Muscle of leg (tissue), 11 donors: ENCODE measurements around the gene LRMDA. TPM values are rescaled to one million over a fixed set of nuclear protein-coding genes. Genes with fewer than 3 reads are reported as not detected.

Source experiments
- DNase-seq: peaks from one replicate; pipeline ENCODE4 v3.0.0; 2013
- H3K27ac ChIP-seq: one replicate; pipeline ENCODE4 v1.5.1; 2013; ENCODE audit warnings: mild to moderate bottlenecking, low read length, control low read depth
- H3K27me3 ChIP-seq: one replicate; pipeline ENCODE4 v1.6.1; 2013; ENCODE audit warnings: low read length; ENCODE audit not compliant: control insufficient read depth, insufficient read depth
- H3K36me3 ChIP-seq: one replicate; pipeline ENCODE4 v1.6.1; 2013; ENCODE audit warnings: low read length; ENCODE audit not compliant: control insufficient read depth, insufficient read depth
- H3K4me1 ChIP-seq: one replicate; pipeline ENCODE4 v1.6.1; 2013; ENCODE audit warnings: low read length; ENCODE audit not compliant: control insufficient read depth, insufficient read depth
- H3K4me3 ChIP-seq: one replicate; pipeline ENCODE4 v1.5.1; 2013; ENCODE audit warnings: low read length, control low read depth
- H3K9me3 ChIP-seq: replicated peaks from 2 replicates; pipeline ENCODE4 v1.6.1; 2013; ENCODE audit warnings: low read depth, low read length; ENCODE audit not compliant: control insufficient read depth
- WGBS: methylation state at CpG from one replicate; pipeline ENCODE4 v1.1.5; 2013; ENCODE audit warnings: missing lambda C conversion rate; ENCODE audit not compliant: insufficient coverage; 5-methylcytosine and 5-hydroxymethylcytosine counted together
- polyA plus RNA-seq, 8 donors: library from polyadenylated mRNA; unstranded; fragments of 120-200 nt; gene quantifications; one replicate each; pipeline versions ENCODE4 v1.2.1 to v1.2.3, GENCODE V29; 2013; ENCODE audit warnings: inconsistent platforms in 1 of 8, low replicate concordance in 1 of 8; ENCODE audit not compliant: insufficient read length in 8 of 8, insufficient read depth in 1 of 8
- total RNA-seq: library from RNA; stranded (reverse); fragments of 120-200 nt; gene quantifications from one replicate; pipeline ENCODE4 v1.2.4, GENCODE V29; 2013

The LRMDA gene
- total and polyA plus RNA-seq, 9 donors = 4.8 to 7.9 (median 5.7) TPM

- no peak for DNase-seq
- no peak overlapping the region for H3K27ac ChIP-seq
- WGBS = 44% methylated on average over 3 of the region's 8 CpGs
- no peaks in the 10 kb centered on the region for H3K36me3 ChIP-seq
- peaks cover 20% of the 10 kb centered on the region for H3K27me3 ChIP-seq
- no peak overlapping the region for H3K4me3 ChIP-seq
- H3K4me1 ChIP-seq = peaks cover 19% of the 10 kb centered on the region
- no peaks in the 10 kb centered on the region for H3K9me3 ChIP-seq
Observed at GRCh38 chr10:75433216-75433615, 1.8 kb downstream of the LRMDA start.

- WGBS = 100% methylated on average over 1 of the region's 8 CpGs
- Histone ChIP-seq H3K27ac (no peak overlapping the region), H3K4me1 (peaks cover 19% of the 10 kb centered on the region)
Observed at GRCh38 chr10:75434291-75434690, 2.9 kb downstream of the LRMDA start.

GRCh38 chr10:75435291-75435690, 3.9 kb downstream of the LRMDA start:
- H3K36me3 ChIP-seq = no peaks in the 10 kb centered on the region
- no CpG with 5 or more reads among the region's 2 CpGs for WGBS

More at GRCh38 chr10:75434291-75434690, 2.9 kb downstream of the LRMDA start:
- no peak for DNase-seq
- Histone ChIP-seq H3K4me3 (no peak overlapping the region), H3K27me3 (peaks cover 20% of the 10 kb centered on the region), H3K36me3 (no peaks in the 10 kb centered on the region), H3K9me3 (no peaks in the 10 kb centered on the region)

GRCh38 chr10:75436896-75437295, 5.5 kb downstream of the LRMDA start:
- no peak overlapping the region for H3K27ac ChIP-seq
- H3K36me3 ChIP-seq = no peaks in the 10 kb centered on the region
- H3K4me3 ChIP-seq = no peak overlapping the region
- no peak for DNase-seq
- no peaks in the 10 kb centered on the region for H3K9me3 ChIP-seq
- peaks cover 15% of the 10 kb centered on the region for H3K27me3 ChIP-seq
- H3K4me1 ChIP-seq = peaks cover under 1% of the 10 kb centered on the region

More at GRCh38 chr10:75435291-75435690, 3.9 kb downstream of the LRMDA start:
- H3K4me3 ChIP-seq = no peak overlapping the region
- peaks cover 19% of the 10 kb centered on the region for H3K27me3 ChIP-seq
- H3K27ac ChIP-seq = no peak overlapping the region
- no peak for DNase-seq
- H3K4me1 ChIP-seq = peaks cover 14% of the 10 kb centered on the region
- no peaks in the 10 kb centered on the region for H3K9me3 ChIP-seq

GRCh38 chr10:75437693-75438092, 6.3 kb downstream of the LRMDA start:
- WGBS = 94% methylated on average over 3 of the region's 3 CpGs
- H3K4me3 ChIP-seq = no peak overlapping the region
- no peak for DNase-seq
- H3K9me3 ChIP-seq = no peaks in the 10 kb centered on the region
- peaks cover 9% of the 10 kb centered on the region for H3K27me3 ChIP-seq
- H3K36me3 ChIP-seq = no peaks in the 10 kb centered on the region
- no peak overlapping the region for H3K27ac ChIP-seq
- no peaks in the 10 kb centered on the region for H3K4me1 ChIP-seq

- Histone ChIP-seq H3K4me1 (no peaks in the 10 kb centered on the region), H3K9me3 (peaks cover 4% of the 10 kb centered on the region), H3K27me3 (peaks cover 5% of the 10 kb centered on the region), H3K36me3 (no peaks in the 10 kb centered on the region), H3K27ac (no peak overlapping the region), H3K4me3 (no peak overlapping the region)
- WGBS = 65% methylated on average over 3 of the region's 3 CpGs
- no peak for DNase-seq
Observed at GRCh38 chr10:75438275-75438674, 6.9 kb downstream of the LRMDA start.

- Histone ChIP-seq H3K27ac (no peak overlapping the region), H3K9me3 (peaks cover 13% of the 10 kb centered on the region), H3K36me3 (no peaks in the 10 kb centered on the region), H3K4me1 (no peaks in the 10 kb centered on the region), H3K27me3 (no peaks in the 10 kb centered on the region), H3K4me3 (no peak overlapping the region)
- 59% methylated on average over 4 of the region's 4 CpGs for WGBS
- DNase-seq = no peak
Observed at GRCh38 chr10:75439811-75440210, 8.4 kb downstream of the LRMDA start.

GRCh38 chr10:75440271-75440793, 8.9 kb downstream of the LRMDA start:
- no peaks in the 10 kb centered on the region for H3K27me3 ChIP-seq
- H3K4me3 ChIP-seq = no peak overlapping the region
- H3K9me3 ChIP-seq = peaks cover 15% of the 10 kb centered on the region
- H3K4me1 ChIP-seq = no peaks in the 10 kb centered on the region
- H3K27ac ChIP-seq = no peak overlapping the region
- no peaks in the 10 kb centered on the region for H3K36me3 ChIP-seq
- no peak for DNase-seq
- 92% methylated on average over 3 of the region's 4 CpGs for WGBS

- Histone ChIP-seq H3K36me3 (no peaks in the 10 kb centered on the region), H3K4me1 (no peaks in the 10 kb centered on the region), H3K9me3 (peaks cover 18% of the 10 kb centered on the region), H3K27me3 (no peaks in the 10 kb centered on the region), H3K27ac (no peak overlapping the region), H3K4me3 (no peak overlapping the region)
- no peak for DNase-seq
- 78% methylated on average over 1 of the region's 4 CpGs for WGBS
Observed at GRCh38 chr10:75441196-75441595, 9.8 kb downstream of the LRMDA start.

- peaks cover 22% of the 10 kb centered on the region for H3K9me3 ChIP-seq
- H3K4me3 ChIP-seq = no peak overlapping the region
- no peak for DNase-seq
- no peaks in the 10 kb centered on the region for H3K4me1 ChIP-seq
- H3K27me3 ChIP-seq = no peaks in the 10 kb centered on the region
- no peak overlapping the region for H3K27ac ChIP-seq
- no peaks in the 10 kb centered on the region for H3K36me3 ChIP-seq
Observed at GRCh38 chr10:75441682-75442081, 10.3 kb downstream of the LRMDA start.

GRCh38 chr10:75443362-75443761, 11.9 kb downstream of the LRMDA start:
- DNase-seq = no peak
- no CpG with 5 or more reads among the region's 2 CpGs for WGBS

More at GRCh38 chr10:75443362-75443761, 11.9 kb downstream of the LRMDA start:
- Histone ChIP-seq H3K4me1 (no peaks in the 10 kb centered on the region), H3K36me3 (no peaks in the 10 kb centered on the region), H3K4me3 (no peak overlapping the region), H3K27ac (no peak overlapping the region), H3K9me3 (peaks cover 24% of the 10 kb centered on the region), H3K27me3 (no peaks in the 10 kb centered on the region)
